GM12801 (cell line): ENCODE data around the gene TENM3.

ENCODE experiments used
- CTCF ChIP-seq: IDR thresholded peaks from one replicate; pipeline ENCODE4 v1.5.1; 2011; ENCODE audit warnings: control low read depth; ENCODE audit not compliant: insufficient read length; ENCODE audit errors: extremely low read depth

TENM3 gene

GRCh38 chr4:182291597-182292270 lies 48.5 kb downstream of the TENM3 start:
- no peak for TF ChIP-seq CTCF

- TF ChIP-seq CTCF: no peak
These were observed 49.4 kb downstream of the TENM3 start for GRCh38 chr4:182292612-182293011.

GRCh38 chr4:182293691-182294255 lies 50.6 kb downstream of the TENM3 start:
- TF ChIP-seq CTCF: no peak

DNA sequence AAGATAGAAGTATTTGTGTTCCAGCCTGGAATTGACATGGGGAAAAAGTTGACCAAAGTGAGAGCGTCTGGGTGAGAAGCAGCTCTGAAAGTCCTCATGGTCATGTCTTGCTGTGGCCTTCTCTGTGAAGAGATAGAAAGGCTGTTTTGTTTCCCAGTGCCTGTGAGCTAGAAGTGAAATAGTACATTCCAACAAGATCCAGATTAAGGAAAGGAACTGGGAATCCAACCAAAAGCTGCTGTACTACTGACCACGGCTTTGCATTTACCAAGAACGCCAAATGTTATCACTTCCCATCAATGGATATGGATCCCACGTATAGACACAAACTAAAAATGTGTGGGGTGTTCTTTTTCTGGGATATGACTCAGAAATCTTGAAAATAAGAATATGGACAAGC lies 51.2 kb downstream of the TENM3 start:
- TF ChIP-seq CTCF: no peak

DNA sequence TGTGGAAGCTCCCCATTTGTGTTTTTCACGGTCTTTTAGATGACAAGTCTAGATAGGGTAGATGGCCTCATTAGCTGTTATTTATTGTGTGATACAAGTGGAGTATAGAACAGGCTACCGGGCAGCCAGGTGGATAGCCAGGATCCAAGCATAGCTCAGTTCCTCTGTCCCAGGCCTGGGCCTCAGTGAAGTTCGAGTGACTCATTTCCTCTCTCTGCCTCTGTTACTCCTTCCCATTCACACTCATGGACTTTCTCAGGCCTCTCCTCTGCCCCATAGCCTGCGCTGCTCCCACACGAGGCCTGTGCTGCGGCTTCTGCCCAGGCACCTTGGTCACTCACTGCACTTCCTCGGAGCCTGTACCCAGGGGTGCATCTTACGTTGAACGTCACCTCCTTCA lies 54.5 kb downstream of the TENM3 start:
- TF ChIP-seq CTCF: no peak

DNA sequence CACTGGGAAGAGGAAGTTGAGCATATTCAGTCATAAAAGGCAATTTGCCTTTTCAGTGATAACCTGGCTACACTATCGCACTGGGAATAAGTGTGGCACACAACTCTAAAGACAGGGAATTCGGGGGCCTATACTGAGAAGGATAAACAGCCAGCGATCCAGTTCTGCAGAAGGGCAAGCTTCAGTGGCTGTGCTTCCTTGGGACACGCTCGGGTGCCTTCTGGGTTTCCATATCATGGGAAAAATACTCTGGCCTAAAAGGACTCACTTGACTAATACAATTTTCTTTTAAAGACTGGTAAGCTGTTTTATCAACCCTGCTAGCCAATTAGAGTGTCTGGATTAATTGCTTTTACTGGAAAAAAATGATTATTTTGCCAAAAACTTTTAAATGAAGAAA lies 58.5 kb downstream of the TENM3 start:
- TF ChIP-seq CTCF: no peak

DNA sequence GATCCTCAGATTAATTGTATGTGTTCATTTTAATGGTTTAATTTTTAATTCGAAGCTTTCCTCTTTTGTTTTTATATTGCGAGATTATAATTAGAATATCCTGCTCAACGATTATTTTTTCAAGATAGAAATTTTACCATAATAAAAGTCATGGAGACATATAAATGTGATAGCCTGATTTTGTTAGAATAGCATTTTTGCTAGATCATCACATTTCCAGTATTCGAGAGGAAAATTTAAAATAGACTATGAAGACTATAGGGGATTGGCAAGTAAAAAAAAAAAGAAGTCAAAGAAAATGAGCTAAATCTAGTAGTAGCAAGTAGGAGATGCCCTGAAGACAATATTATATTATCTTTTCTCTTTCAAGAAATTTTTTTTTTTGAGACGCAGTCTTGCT lies 60.6 kb downstream of the TENM3 start:
- TF ChIP-seq CTCF: no peak
